ENCODE results near the gene JADE1.

JADE1 gene

GRCh38 chr4:128854433-128854832 is 44.9 kb downstream of the JADE1 start:
- no peak overlapping the region for H3K4me3 ChIP-seq (ENCODE audit: low read length)
- no peak for TF ChIP-seq CTCF (conservative IDR thresholded peaks at IDR 0.05; ENCODE audit: low read length)
- DNase-seq (ENCODE audit: low read depth): peak; percentile 80

GRCh38 chr4:128855621-128856020 is 46.1 kb downstream of the JADE1 start:
- no peak for DNase-seq (ENCODE audit: low read depth)
- no peak for TF ChIP-seq CTCF (conservative IDR thresholded peaks at IDR 0.05; ENCODE audit: low read length)
- H3K4me3 ChIP-seq (ENCODE audit: low read length): no peak overlapping the region

- no peak overlapping the region for H3K4me3 ChIP-seq (ENCODE audit: low read length)
- DNase-seq (ENCODE audit: low read depth): no peak
Measured at GRCh38 chr4:128856246-128856645, 46.7 kb downstream of the JADE1 start.

GRCh38 chr4:128858879-128859671 is 49.6 kb downstream of the JADE1 start:
- H3K4me3 ChIP-seq (ENCODE audit: low read length): no peak overlapping the region
- TF ChIP-seq CTCF (conservative IDR thresholded peaks at IDR 0.05; ENCODE audit: low read length): no peak
- DNase-seq (ENCODE audit: low read depth): peak; percentile 83

More at GRCh38 chr4:128856246-128856645, 46.7 kb downstream of the JADE1 start:
- no peak for TF ChIP-seq CTCF (conservative IDR thresholded peaks at IDR 0.05; ENCODE audit: low read length)

- peak; percentile 87 for DNase-seq (ENCODE audit: low read depth)
- no peak for TF ChIP-seq CTCF (conservative IDR thresholded peaks at IDR 0.05; ENCODE audit: low read length)
- no peak overlapping the region for H3K4me3 ChIP-seq (ENCODE audit: low read length)
Measured at GRCh38 chr4:128859887-128860677, 50.6 kb downstream of the JADE1 start.

GRCh38 chr4:128861856-128862518 is 52.5 kb downstream of the JADE1 start:
- no peak for DNase-seq (ENCODE audit: low read depth)
- TF ChIP-seq CTCF (conservative IDR thresholded peaks at IDR 0.05; ENCODE audit: low read length): no peak
- H3K4me3 ChIP-seq (ENCODE audit: low read length): no peak overlapping the region

Data from AG10803 (cell line).